C4-2B (cell line): ENCODE data around the gene SIL1.

Experiments used
- H3K27ac ChIP-seq: fragments of 450-650 bp; 2 replicates; pipeline ENCODE4 v1.5.1; 2017
- CTCF ChIP-seq: fragments of 450-650 bp; conservative IDR thresholded peaks from 2 replicates; pipeline ENCODE4 v1.5.1; 2017; ENCODE audit warnings: mild to moderate bottlenecking
- ZFX ChIP-seq: fragments of 450-650 bp; IDR thresholded peaks from 2 replicates; pipeline ENCODE4 v1.6.1; 2017

SIL1 gene

DNA sequence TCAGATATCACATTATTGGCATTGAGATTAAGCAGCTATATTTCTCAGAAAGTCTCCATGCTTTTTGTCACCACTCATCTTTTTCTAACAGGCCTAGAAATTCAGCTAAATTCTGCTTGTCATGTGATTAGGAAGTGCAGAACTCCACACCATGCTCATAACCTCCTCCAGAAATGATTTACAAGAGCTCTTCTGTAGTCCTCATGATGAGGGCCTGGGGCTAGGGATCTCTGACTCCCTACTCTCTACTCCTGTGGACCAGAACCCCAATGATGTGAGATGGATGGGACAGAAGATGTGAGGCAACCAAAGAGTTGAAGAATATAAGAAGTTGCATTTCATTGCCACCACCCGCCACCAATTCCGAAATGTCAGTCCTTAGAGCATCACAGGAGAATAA lies 16.5 kb upstream of the SIL1 start:
- no peak overlapping the region for H3K27ac ChIP-seq

GRCh38 chr5:139212906-139213305 lies 14.7 kb upstream of the SIL1 start:
- TF ChIP-seq ZFX = no peak
- TF ChIP-seq CTCF = no peak
- no peak overlapping the region for H3K27ac ChIP-seq

More for the DNA sequence above, 16.5 kb upstream of the SIL1 start:
- no peak for TF ChIP-seq ZFX
- no peak for TF ChIP-seq CTCF

- no peak overlapping the region for H3K27ac ChIP-seq
- TF ChIP-seq CTCF = no peak
- TF ChIP-seq ZFX = no peak
These were observed 14.3 kb upstream of the SIL1 start for GRCh38 chr5:139212486-139212885.

GRCh38 chr5:139210585-139210984 lies 12.4 kb upstream of the SIL1 start:
- TF ChIP-seq ZFX = no peak
- TF ChIP-seq CTCF = no peak
- H3K27ac ChIP-seq = peak overlapping the region; percentile 24; the same call in 1 of the 2 replicates

- TF ChIP-seq CTCF (no peak), ZFX (no peak)
These were observed 9.3 kb upstream of the SIL1 start for GRCh38 chr5:139207297-139208000.

GRCh38 chr5:139205586-139205985 lies 7.4 kb upstream of the SIL1 start:
- TF ChIP-seq ZFX = no peak
- no peak for TF ChIP-seq CTCF
- no peak overlapping the region for H3K27ac ChIP-seq

More at GRCh38 chr5:139207297-139208000, 9.3 kb upstream of the SIL1 start:
- H3K27ac ChIP-seq = no peak overlapping the region

- TF ChIP-seq ZFX = no peak
- no peak for TF ChIP-seq CTCF
- H3K27ac ChIP-seq = no peak overlapping the region
These were observed 7.0 kb upstream of the SIL1 start for GRCh38 chr5:139205124-139205523.
